HG03469 (cell line): ENCODE results near the gene PAPOLG.
"Not testable (repeated sequence)": the region's sequence is repeated elsewhere in the genome, so short reads cannot be mapped to it uniquely, and the experiment has no call there.

Experiments
- ATAC-seq: cut with Tn5 transposase; IDR thresholded peaks from one replicate; pipeline ENCODE4 v1.9.1; 2021; ENCODE audit warnings: mild to moderate bottlenecking, moderate library complexity, moderate number of reproducible peaks; ENCODE audit not compliant: unreplicated experiment

PAPOLG gene

DNA sequence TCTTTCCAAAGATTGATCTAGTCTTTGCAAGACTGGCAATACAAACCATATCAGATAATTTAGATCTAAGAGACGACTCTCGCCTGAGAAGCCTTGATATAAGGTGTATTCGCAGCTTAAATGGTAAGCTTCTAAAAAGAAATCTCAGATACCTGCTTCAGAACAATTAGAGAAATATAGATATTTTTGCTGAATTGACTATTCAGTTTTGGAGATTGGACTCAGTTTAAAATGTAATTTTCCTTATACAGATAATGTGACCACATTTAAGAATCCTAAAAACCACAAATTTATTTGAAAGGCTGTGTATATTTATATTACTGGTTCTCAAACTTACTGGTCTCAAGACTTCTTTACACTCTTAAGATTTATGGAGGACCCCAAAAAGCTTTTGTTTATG, 15.4 kb downstream of the PAPOLG start:
- ATAC-seq, result no peak

DNA sequence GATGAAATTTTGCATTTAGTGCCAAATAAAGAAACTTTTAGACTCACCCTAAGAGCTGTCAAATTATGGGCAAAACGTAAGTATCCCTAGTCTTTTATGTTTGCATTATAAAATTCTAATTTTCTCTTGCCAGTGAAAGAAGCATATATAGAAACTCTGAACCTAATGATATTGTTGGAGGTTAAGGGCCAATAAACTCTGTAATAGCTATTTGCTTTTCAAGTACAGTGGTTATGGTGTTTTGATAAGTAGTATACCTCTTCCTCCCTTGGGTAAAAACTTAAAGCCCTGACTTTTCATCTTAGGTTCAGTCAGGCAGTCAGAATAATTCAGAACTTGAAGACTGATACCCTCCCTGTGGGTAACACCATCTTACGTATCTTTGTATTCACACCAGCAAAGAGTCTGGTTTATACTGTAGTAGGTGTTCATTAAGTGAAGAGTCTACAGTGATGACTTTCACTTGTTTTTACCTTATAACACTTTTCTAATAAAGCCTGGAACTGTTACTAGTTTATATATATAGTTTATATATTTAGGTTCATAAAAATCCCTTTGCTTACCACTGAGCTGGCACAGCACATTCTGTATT, 19.1 kb downstream of the PAPOLG start:
- ATAC-seq, result no peak

DNA sequence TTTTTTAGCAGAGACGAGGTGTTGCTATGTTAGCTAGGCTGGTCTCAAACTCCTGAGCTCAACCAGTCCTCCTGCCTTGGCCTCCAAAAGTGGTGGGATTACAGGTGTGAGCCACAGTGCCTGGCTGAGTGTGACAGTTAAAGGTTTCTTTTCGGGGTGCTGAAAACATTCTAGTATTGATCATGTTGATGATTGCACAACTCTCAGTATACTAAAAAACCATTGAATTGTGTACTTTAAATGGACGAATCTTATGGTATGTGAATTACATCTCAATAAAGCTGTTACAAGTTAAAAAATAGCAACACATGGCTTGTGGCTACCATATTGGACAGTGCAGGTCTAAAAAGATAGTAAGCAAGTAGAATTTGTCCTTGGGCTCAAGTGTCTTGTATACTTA, 22.3 kb downstream of the PAPOLG start:
- ATAC-seq, result no peak

DNA sequence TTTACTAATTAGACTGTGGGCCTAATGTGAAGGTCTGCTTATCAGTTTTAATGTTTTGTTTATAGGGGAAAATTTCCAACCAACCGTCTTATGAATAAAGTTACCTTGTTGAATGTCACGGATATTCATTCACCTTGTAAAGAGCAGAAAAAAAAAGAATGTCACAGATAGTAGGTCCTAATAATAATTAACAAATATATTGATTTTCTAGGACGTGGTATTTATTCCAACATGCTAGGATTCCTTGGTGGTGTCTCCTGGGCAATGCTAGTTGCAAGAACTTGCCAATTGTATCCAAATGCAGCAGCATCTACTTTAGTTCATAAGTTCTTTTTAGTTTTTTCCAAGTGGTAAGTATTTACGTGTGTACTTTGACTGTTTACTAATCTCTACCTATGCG, 23.4 kb downstream of the PAPOLG start:
- no peak for ATAC-seq

DNA sequence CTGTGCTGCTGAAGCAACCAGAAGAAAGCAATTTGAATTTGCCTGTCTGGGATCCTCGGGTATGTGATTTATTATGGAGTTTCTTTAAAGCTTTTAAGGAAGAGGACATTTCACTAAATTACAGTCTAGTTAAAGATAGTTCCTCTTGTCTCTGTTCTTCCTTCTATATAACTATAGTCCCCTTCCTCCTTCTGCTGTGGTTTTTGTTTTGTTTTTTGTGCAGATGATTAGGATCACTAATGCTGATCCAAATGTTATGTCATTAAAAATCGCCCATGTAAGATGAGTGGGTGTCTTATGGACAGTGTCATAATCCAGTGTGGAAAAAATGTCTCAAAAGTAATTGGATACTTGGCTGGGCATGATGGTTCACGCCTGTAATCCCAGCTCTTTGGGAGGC, 24.7 kb downstream of the PAPOLG start:
- no peak for ATAC-seq

DNA sequence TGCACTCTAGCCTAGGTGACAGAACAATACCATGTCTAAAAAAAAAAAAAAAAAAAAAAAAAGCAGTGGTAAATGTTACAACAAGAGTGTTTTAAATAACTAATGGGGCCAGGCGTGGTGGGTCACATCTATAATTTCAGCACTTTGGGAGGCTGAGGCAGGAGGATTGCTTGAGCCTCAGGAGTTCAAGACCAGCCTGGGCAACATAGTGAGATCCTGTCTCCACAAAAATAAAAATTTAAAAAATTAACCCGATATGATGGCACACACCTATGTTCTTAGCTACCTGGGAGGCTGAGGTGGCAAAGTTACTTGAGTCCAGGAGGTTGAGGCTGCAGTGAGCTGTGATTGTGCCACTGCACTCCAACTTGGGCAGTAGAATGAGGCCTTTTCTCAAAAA, 37.1 kb downstream of the PAPOLG start:
- no peak for ATAC-seq

DNA sequence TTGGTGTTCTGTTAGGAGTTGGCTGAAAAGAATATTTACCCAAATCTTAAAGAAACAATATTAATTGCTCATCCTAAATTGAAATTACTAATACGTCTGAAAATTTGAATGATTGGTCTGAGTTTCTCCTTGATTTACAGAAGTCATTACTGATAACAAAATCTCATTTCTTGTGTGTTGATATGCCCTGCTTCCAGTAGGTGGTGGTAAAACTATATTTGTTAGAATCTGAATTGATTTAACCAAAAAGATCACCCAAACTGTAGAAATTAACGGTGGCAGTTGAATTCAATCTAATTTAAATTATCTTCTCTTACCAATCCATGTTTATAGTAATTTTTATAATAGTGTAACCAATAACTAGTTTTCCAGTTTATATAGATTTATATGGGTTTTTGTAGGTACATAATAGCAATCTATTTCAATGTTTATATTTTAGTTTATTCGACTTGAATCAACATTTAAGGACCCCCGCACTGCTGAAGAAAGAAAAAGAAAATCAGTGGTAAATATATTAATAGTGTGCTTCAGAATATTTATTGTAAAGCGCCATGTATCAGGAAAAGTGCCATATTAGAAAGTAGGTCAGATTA, 38.3 kb downstream of the PAPOLG start:
- no peak for ATAC-seq

DNA sequence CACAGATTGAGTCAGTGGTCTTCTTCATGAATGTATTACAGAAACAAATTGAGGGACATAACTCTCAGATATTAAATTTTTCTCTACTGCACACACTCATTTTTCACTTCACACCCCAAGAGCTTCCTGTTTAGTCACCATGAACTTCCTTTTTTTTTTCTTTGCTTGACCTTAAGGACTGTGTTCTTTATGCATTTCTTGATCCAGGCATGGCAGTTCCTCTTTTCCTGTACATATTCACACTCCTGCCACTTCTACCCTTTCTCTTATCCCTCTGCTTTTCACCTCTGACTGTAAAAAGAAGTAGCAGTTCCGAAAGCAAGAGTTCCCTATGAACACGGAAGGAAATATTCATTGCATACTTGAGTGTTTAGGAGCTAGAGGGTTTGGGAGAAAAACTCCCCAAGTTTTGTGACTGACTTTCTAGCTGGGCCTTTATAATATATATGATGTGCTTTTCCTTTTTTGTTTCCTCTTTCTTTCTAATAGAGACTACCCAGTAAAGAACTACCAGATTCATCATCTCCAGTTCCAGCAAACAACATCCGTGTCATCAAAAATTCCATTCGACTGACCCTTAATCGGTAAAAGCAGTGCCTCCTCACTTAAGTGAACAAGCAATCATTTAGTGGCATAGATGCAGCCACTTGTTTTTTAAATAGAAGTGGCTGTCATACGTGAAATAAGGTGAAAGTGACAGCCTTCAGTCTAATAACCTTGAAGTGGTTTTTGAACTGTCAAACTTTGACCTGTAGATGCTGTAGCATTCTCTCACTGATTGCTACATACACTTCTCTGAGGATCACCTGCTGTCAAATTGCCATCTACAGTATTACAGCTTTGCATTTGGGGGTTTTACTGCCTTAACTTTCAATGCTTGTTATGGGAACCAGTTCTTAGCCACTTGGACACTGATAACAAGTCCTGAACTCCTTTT, 40.8 kb downstream of the PAPOLG start:
- ATAC-seq, result peak; percentile 40

DNA sequence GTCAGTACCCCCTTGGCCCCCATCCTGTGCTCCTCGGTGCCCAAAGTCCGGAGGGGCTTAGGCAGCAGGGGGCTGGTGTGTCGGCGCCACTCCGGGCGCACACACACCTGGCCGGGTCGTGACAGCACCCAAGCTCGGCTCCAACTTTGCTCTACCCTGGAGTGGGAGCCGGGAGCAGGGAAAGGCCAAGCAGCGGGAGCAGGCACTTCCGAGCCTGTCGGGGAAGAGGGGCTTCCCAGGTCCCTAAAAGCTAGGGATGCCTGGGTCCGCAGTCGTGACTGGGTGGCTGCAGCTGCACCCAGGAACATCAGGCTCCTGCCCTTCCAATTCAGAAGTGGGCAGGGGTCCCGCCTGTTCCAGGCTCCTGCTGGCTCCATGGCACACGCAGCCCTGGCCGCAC, 48.4 kb downstream of the PAPOLG start:
- no peak for ATAC-seq

DNA sequence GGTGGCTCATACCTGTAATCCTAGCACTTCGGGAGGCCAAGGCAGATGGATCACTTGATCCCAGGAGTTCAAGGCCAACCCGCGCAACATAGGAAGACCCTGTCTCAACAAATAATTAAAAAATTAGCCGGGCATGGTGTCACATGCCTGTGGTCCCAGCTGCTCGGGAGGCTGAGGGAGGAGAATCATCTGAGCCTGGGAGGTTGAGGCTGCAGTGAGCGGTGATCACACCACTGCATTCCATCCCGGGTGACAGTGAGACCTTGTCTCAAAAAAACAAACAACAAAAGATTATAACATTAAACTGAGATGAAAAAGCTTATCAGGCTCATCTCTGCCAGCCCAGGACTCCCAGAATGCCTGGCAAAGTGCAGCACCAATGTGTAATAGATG, 50.5 kb downstream of the PAPOLG start:
- no peak for ATAC-seq

DNA sequence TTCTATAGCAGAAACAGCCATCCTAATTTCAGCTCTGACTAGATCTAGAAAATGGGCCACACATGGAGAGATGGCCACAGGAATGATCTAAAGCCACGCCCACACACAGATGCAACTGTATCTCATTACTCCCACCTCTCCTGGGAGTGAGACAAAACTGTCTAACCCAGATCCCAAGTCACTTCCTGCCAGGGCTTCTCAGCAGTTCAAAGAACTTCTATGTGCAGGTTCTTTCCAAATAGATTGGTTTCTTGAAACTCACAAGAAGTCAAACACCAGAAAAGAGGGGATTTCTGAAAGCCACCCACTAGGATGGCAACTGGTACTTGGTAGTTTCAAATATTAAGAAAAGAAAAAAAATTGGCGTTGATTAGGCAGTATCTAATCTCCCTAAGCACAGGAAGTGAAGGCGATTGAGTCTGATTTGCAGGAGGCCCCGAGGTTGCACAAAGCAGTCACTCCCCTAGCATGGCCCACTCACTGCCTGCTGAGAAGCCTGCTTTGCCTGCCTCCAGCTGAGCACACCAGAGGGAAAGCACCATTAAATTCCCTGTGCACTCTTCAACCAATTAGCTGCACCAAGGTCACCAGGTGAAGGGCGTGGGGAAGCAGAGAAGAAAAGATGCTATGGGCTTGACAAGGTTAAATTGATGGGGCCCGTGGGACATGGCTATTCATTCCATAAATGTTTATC, 51.1 kb downstream of the PAPOLG start:
- peak; percentile 72 for ATAC-seq

DNA sequence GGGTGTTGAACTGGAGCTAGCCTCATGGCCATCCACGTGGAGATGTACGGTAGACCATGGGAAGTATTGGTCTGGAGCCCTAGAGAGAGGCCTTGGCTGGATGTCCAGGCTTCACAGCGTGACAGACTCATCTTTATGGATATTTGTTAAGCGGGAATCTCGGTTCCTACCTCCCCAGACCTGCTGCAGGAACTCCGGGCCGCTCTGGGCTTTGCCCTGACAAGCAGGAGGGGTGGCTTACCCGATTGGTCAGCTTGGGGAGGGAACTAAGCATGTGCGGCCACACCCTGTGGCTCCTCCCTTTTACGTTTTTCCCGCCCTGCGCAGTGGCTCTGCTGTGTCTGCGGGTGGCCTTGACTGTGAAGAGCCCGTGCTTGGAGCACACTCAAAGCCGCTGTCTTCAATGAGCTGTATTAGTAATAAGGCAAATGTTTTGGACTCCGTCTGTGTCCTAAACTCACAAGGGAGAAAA, 52.3 kb downstream of the PAPOLG start:
- no peak for ATAC-seq

DNA sequence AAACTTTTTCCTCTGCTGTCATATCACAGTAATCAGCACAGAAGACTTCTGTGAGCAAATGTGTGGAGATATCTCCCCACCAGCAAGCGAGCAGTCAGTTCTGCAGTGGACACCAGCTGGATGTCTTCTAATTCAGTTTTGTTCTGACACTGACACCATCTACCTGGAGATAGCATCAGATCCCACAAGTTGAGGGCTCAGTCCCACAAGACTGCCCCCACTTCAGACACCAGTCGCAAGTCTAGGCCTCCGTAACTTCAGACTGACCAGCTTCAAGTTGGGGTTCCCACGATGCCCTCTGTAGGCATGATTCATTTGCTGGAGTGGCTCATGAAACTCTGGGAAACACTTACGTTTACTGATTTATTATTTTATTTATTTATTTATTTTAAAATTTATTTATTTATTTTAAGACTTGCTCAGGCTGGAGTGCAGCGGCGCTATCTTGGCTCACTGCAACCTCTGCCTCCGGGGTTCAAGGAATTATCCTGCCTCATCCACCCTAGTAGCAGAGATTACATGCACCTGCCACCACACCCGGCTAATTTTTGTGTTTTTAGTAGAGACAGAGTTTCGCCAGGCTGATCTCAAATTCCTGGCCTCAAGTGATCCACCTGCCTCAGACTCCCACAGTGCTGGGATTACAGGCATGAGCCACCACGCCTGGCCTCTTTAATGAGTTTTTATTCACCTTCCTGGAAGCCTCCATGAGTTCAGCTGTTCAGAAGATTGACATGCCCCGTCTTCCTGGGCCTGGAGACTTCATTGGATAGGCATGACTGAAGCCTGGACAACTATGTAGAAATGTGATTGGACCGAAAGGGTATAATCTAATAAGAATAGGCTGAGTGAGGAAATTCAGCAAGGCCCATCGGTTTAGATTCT, 55.7 kb downstream of the PAPOLG start:
- ATAC-seq, result no peak

DNA sequence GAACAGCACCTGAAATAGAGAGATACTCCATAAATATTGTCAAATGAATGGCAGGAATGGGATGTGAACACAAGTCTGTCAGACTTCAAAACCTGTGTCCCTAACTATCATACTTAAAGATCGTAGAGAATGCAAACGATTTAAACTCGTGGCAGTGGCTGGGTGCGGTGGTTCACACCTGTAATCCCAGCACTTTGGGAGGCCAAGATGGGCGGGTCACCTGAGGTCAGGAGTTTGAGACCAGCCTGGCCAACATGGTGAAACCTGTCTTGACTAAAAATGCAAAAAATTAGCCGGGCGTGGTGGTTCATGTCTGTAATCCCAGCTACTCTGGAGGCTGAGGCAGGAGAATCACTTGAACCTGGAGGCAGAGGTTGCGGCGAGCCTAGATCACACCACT, 61.1 kb downstream of the PAPOLG start:
- not testable (repeated sequence) for ATAC-seq

DNA sequence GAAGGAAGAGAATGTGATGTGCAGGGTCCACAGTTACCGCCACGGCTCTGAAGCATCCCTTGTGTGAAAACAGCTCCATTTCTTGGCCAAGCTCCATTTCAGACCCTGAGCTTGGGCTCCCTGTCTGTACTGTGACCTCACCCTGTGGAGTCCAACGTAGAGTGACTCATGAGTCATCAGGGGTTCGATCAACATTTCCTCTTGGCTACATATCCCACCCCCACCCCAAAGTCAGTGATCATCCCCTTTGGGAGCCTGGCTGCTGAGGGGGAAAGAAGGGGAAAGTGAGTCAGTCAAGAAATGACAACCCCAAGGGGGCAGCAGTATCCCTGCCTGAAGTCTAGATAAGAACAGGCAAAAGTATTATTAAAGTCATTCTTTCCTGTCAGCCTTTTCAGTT, 62.2 kb downstream of the PAPOLG start:
- ATAC-seq, result no peak

DNA sequence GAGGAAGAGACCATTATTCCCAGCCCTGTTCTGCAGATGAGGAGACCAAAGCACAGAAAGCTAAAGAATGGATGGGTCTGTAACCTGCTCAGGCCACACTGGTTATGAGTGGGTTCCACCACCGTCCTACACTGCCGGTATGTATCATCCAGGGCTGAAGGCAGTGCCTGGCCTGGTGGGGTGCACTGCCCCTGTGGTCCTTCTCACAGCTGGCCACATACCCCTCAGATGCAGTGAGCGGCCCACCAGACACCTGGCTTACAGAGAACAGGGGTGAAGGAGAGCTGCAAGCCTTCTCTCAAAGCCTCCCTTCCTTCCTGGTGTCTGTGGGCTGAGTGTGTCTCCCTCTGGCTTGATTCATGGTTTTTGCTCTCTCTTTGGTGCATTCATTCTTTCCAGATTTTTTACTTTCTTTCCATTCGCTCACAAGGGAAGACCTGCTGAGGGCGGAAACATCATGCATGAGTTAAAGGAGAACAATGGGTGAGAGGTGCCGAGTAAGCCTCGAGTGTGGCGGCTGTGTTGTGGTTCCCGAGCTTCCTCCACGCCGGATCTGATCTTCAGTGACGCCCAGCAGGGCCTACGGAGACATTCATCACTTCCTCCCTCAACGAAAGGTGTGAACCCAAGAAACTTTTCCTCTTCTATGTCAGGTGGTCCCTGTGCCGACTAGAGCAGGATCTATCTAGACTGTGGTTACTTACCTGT, 63.2 kb downstream of the PAPOLG start:
- no peak for ATAC-seq

DNA sequence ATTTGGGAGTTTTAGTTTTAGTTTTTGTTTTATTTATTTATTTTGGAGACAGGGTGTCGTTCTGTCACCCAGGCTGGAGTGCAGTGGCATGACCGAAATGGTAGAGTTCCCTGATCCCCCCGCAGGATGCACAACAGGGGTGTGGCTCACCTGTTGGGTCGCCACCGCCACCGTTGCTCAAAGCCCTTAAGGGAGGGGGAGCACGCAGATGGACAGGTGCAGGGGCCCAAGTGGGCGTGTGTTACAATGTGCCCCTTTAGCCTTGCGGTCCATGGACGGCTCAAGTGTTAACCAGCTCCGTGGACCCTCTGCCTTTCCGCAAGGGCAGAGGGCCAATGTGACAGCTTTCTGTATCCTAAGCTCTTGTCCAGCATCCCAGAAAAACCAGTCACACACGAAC, 63.9 kb downstream of the PAPOLG start:
- no peak for ATAC-seq

DNA sequence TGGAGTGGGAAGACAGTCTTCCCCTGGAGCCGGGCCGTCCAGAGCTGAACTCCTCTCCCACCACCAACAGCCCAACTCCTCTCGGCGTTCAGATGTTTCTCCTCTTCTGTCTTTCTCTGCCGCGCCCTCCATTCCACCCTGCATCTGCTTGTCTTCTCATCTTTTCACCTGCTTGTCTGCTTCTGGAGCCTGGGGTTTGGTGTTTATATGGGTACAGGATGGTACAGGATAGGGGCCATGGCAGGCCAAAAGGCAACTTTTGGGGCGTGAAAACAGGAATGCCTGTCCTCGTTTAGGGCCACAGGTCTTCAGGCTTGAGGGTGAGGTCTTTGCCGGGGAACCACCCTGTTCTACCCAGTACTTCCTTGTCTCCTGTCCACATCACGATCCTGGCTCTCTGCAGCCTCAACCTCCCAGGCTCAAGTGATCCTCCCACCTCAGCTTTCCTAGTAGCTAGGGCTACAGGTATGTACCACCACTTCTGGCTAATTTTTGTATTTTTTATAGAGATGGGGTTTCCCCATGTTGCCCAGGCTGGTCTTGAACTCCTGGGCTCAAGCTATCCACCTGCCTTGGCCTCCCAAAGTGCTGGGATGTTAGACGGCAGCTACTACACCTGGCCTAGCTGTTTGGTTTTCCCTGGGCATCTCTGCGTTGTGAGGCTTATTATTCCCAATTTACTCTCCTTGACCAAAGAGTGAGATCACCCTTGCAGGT, 64.5 kb downstream of the PAPOLG start:
- no peak for ATAC-seq

DNA sequence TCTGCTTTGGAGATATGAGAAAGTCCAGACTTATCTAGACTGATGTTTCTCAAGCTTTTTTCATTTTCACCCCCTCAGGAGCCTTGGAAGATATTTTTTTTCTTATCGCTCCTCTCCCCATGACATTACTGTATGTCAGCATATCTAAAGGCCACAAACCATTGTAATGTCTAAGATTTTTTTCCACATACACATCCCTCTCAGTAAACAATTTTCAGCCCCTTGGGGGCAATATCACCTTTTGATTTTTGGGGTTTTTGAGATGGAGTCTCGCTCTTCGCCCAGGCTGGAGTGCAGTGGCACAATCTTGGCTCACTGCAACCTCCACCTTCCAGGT, 65.0 kb downstream of the PAPOLG start:
- no peak for ATAC-seq
